IMR-90 (cell line): ENCODE data around the gene ROMO1. TPM values are rescaled to one million over a fixed set of nuclear protein-coding genes. Genes with fewer than 3 reads are reported as not detected.

Source experiments
- ATAC-seq: fragments of 200-7000 bp; cut with Tn5 transposase; 2 replicates; pipeline ENCODE4 v1.9.1; 2020; ENCODE audit warnings: low read depth, mild to moderate bottlenecking, moderate library complexity
- BruUV-seq: library from RNA; stranded (reverse); fragments of 400-500 nt; replicated peaks from 2 replicates; lab custom pipeline; 2021; lab: Mats Ljungman, UMichigan
- CTCF ChIA-PET: fragments of 300-600 bp; formaldehyde crosslinking; extraction: SDS; loops from one replicate; lab custom pipeline; 2021; ENCODE audit warnings: antibody characterized with exemption; lab: Yijun Ruan, JAX
- POLR2A ChIA-PET: fragments of 300-600 bp; sonication (Branson Sonifier 250); formaldehyde crosslinking; loops from one replicate; lab custom pipeline; 2022; ENCODE audit warnings: antibody characterized with exemption; ENCODE audit not compliant: unreplicated experiment; lab: Charles Lee
- DNase-seq: peaks from one replicate; pipeline ENCODE4 v3.0.0; 2013
- H2AFZ ChIP-seq: replicated peaks from 2 replicates; pipeline ENCODE3; 2013; ENCODE audit warnings: low read length, mild to moderate bottlenecking; ENCODE audit not compliant: poor library complexity
- H2AK5ac ChIP-seq: 2 replicates; pipeline ENCODE4 v1.6.1; 2013; ENCODE audit warnings: low read depth, low read length, inconsistent platforms
- H2AK9ac ChIP-seq: replicated peaks from 2 replicates; pipeline ENCODE3; 2013; ENCODE audit warnings: mild to moderate bottlenecking, low read depth, low read length, moderate library complexity; ENCODE audit not compliant: poor library complexity
- H2BK120ac ChIP-seq: 2 replicates; pipeline ENCODE4 v1.6.1; 2013; ENCODE audit warnings: low read depth, low read length, inconsistent platforms
- H2BK15ac ChIP-seq: 3 replicates; pipeline ENCODE4 v1.6.1; 2013; ENCODE audit warnings: low read depth, low read length, inconsistent platforms
- H2BK20ac ChIP-seq: 2 replicates; pipeline ENCODE4 v1.6.1; 2013; ENCODE audit warnings: low read depth, mild to moderate bottlenecking, inconsistent platforms, low read length, moderate library complexity
- H2BK5ac ChIP-seq: 2 replicates; pipeline ENCODE4 v1.6.1; 2013; ENCODE audit warnings: mild to moderate bottlenecking, low read depth, low read length, inconsistent platforms; ENCODE audit not compliant: poor library complexity, severe bottlenecking
- H3K14ac ChIP-seq: replicated peaks from 2 replicates; pipeline ENCODE4 v1.6.1; 2013; ENCODE audit warnings: low read depth, low read length, inconsistent platforms
- H3K18ac ChIP-seq: 2 replicates; pipeline ENCODE4 v1.6.1; 2013; ENCODE audit warnings: low read depth, low read length, control low read depth
- H3K23ac ChIP-seq: 2 replicates; pipeline ENCODE4 v1.6.1; 2013; ENCODE audit warnings: low read depth, low read length, inconsistent platforms
- H3K27ac ChIP-seq: 2 replicates; pipeline ENCODE4 v1.5.1; 2013; ENCODE audit warnings: mild to moderate bottlenecking, control low read depth, low read length; ENCODE audit not compliant: insufficient read depth
- H3K27me3 ChIP-seq: 2 replicates; pipeline ENCODE4 v1.6.1; 2013; ENCODE audit warnings: low read length; ENCODE audit not compliant: control insufficient read depth, insufficient read depth
- H3K36me3 ChIP-seq: 2 replicates; pipeline ENCODE4 v1.6.1; 2013; ENCODE audit warnings: low read length, mixed read lengths; ENCODE audit not compliant: control insufficient read depth, insufficient read depth
- H3K4ac ChIP-seq: 2 replicates; pipeline ENCODE4 v1.6.1; 2013; ENCODE audit warnings: low read depth, low read length, inconsistent platforms
- H3K4me1 ChIP-seq: 2 replicates; pipeline ENCODE4 v1.6.1; 2013; ENCODE audit warnings: low read length, mixed read lengths; ENCODE audit not compliant: control insufficient read depth, insufficient read depth
- H3K4me2 ChIP-seq: 2 replicates; pipeline ENCODE4 v1.6.1; 2013; ENCODE audit warnings: low read depth, mild to moderate bottlenecking, control low read depth, low read length, moderate library complexity
- H3K4me3 ChIP-seq: 2 replicates; pipeline ENCODE4 v1.5.1; 2013; ENCODE audit warnings: low read depth, mild to moderate bottlenecking, control low read depth, low read length, moderate library complexity; ENCODE audit not compliant: insufficient read depth
- H3K56ac ChIP-seq: 2 replicates; pipeline ENCODE4 v1.6.1; 2013; ENCODE audit warnings: low read length, inconsistent platforms; ENCODE audit not compliant: insufficient read depth; ENCODE audit errors: extremely low read depth
- H3K79me1 ChIP-seq, 2 experiments: 2 replicates each; pipeline ENCODE4 v1.6.1; 2013; ENCODE audit warnings: low read length in 2 of 2, inconsistent platforms in 1 of 2, low read depth in 1 of 2
- H3K9ac ChIP-seq: 2 replicates; pipeline ENCODE4 v1.6.1; 2013; ENCODE audit warnings: low read depth, low read length, control low read depth
- H3K9me1 ChIP-seq: 2 replicates; pipeline ENCODE4 v1.6.1; 2013; ENCODE audit warnings: low read length, inconsistent platforms; ENCODE audit not compliant: insufficient read depth
- H3K9me3 ChIP-seq: 2 replicates; pipeline ENCODE4 v1.6.1; 2013; ENCODE audit warnings: low read length; ENCODE audit not compliant: control insufficient read depth, insufficient read depth
- H4K20me1 ChIP-seq: 2 replicates; pipeline ENCODE4 v1.6.1; 2013; ENCODE audit warnings: low read length, inconsistent platforms; ENCODE audit not compliant: insufficient read depth
- H4K5ac ChIP-seq: 2 replicates; pipeline ENCODE4 v1.6.1; 2013; ENCODE audit warnings: mild to moderate bottlenecking, low read depth, low read length, control low read depth
- H4K8ac ChIP-seq, 2 experiments: 2 replicates each; pipeline ENCODE4 v1.6.1; 2013; ENCODE audit warnings: low read depth in 2 of 2, low read length in 2 of 2, control low read depth in 1 of 2, inconsistent platforms in 1 of 2
- H4K91ac ChIP-seq: 2 replicates; pipeline ENCODE4 v1.6.1; 2013; ENCODE audit warnings: low read depth, low read length, inconsistent platforms; ENCODE audit not compliant: insufficient read depth
- CEBPB ChIP-seq: IDR thresholded peaks from 2 replicates; pipeline ENCODE4 v1.6.1; 2012; ENCODE audit warnings: low read depth, low read length, improper control_type of control experiment
- CHD1 ChIP-seq: IDR thresholded peaks from 2 replicates; pipeline ENCODE4 v1.6.1; 2012; ENCODE audit warnings: low read depth, low read length, improper control_type of control experiment
- FOS ChIP-seq: fragments of 150-350 bp; IDR thresholded peaks from 2 replicates; pipeline ENCODE4 v1.6.1; 2016; ENCODE audit warnings: low read depth, low read length
- MAFK ChIP-seq: IDR thresholded peaks from 2 replicates; pipeline ENCODE4 v1.6.1; 2012; ENCODE audit warnings: low read depth, low read length, improper control_type of control experiment
- MAZ ChIP-seq: IDR thresholded peaks from 2 replicates; pipeline ENCODE4 v1.6.1; 2012; ENCODE audit warnings: low read depth, mild to moderate bottlenecking, low read length, improper control_type of control experiment, moderate library complexity, borderline replicate concordance
- MXI1 ChIP-seq: IDR thresholded peaks from 2 replicates; pipeline ENCODE4 v1.6.1; 2012; ENCODE audit warnings: low read depth, mild to moderate bottlenecking, low read length, moderate library complexity, borderline replicate concordance
- POLR2A ChIP-seq: IDR thresholded peaks from 2 replicates; pipeline ENCODE4 v1.6.1; 2012; ENCODE audit warnings: mild to moderate bottlenecking, low read depth, low read length
- RFX5 ChIP-seq: IDR thresholded peaks from 2 replicates; pipeline ENCODE4 v1.8.0; 2012; ENCODE audit warnings: low read depth, mild to moderate bottlenecking, low read length, moderate library complexity
- SMC3 ChIP-seq: fragments of 150-350 bp; IDR thresholded peaks from 2 replicates; pipeline ENCODE4 v1.6.1; 2016; ENCODE audit warnings: low read depth, mild to moderate bottlenecking, antibody characterized with exemption, low read length, moderate library complexity
- WGBS, 2 experiments: methylation state at CpG; one replicate each; pipeline versions ENCODE4 v1.1.5 to v1.1.7; 2013; ENCODE audit warnings: missing lambda C conversion rate in 2 of 2; ENCODE audit not compliant: insufficient read length in 1 of 2; ENCODE audit errors: extremely low coverage in 2 of 2; 5-methylcytosine and 5-hydroxymethylcytosine counted together
- dilution Hi-C: fragments of 300-500 bp; cut with HindIII; formaldehyde crosslinking; loops from one replicate; pipeline ENCODE4 v1.14.3; 2018; ENCODE audit warnings: low sequenced_read_pairs; ENCODE audit not compliant: unreplicated experiment
- in situ Hi-C: fragments of 300-500 bp; cut with MboI; formaldehyde crosslinking; loops from 3 replicates; pipeline ENCODE4 v1.14.3; 2019; ENCODE audit warnings: low sequenced_read_pairs, inconsistent platforms, mixed read lengths
- intact Hi-C: fragments of 100-400 bp; cut with micrococcal nuclease; formaldehyde crosslinking; loops from 2 replicates; pipeline ENCODE4 v1.10.0; 2022
- polyA plus RNA-seq, 3 experiments: library from polyadenylated mRNA; depleted of rRNA; stranded (reverse); fragments of >200 nt; gene quantifications; 2 replicates each; pipeline ENCODE4 v1.2.3, GENCODE V29; 2012; ENCODE audit warnings: low replicate concordance in 1 of 3
- total RNA-seq: library from RNA; depleted of rRNA; stranded (reverse); fragments of >200 nt; gene quantifications from 2 replicates; pipeline ENCODE4 v1.2.3, GENCODE V29; 2012
- TF ChIP-seq, protein P1 (sequence below): conservative IDR thresholded peaks from 2 replicates; pipeline ENCODE4 v1.5.1; 2012; ENCODE audit warnings: mild to moderate bottlenecking, low read depth, low read length, improper control_type of control experiment
- TF ChIP-seq, protein P2 (sequence below): fragments of 150-350 bp; IDR thresholded peaks from 2 replicates; pipeline ENCODE4 v1.6.1; 2016; ENCODE audit warnings: low read depth, mild to moderate bottlenecking, low read length, moderate library complexity, borderline replicate concordance
- TF ChIP-seq, protein P3 (sequence below): fragments of 150-350 bp; IDR thresholded peaks from 2 replicates; pipeline ENCODE4 v1.6.1; 2017; ENCODE audit warnings: mild to moderate bottlenecking, antibody characterized with exemption, low read length, low read depth

The ROMO1 gene
- total and polyA plus RNA-seq, 2 of the 4 experiments (the other 2 are of a cell fraction): 223 to 555 TPM

DNA sequence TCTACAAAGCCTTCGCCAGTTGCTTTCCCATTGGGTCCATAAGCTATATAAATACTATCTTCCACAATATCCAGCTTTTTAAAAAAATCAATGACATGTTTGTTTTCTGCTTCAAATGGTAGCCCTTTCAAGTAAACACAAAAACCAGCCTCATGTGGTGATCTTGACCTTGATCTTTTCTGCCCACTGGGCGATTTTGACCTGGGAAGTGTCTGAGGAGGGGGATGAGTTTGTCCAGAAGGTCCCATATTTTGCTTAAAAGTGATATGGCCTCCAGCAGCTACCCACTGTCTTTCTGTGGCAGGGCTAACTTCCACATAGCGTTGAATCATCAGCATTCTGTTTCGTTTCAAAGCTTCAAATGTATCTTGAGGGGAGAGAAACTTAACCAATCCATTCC is 45.3 kb upstream of the ROMO1 start:
- no peak for TF ChIP-seq FOS
- TF ChIP-seq POLR2A: no peak
- no peak for TF ChIP-seq MAZ
- TF ChIP-seq, protein P1, sequence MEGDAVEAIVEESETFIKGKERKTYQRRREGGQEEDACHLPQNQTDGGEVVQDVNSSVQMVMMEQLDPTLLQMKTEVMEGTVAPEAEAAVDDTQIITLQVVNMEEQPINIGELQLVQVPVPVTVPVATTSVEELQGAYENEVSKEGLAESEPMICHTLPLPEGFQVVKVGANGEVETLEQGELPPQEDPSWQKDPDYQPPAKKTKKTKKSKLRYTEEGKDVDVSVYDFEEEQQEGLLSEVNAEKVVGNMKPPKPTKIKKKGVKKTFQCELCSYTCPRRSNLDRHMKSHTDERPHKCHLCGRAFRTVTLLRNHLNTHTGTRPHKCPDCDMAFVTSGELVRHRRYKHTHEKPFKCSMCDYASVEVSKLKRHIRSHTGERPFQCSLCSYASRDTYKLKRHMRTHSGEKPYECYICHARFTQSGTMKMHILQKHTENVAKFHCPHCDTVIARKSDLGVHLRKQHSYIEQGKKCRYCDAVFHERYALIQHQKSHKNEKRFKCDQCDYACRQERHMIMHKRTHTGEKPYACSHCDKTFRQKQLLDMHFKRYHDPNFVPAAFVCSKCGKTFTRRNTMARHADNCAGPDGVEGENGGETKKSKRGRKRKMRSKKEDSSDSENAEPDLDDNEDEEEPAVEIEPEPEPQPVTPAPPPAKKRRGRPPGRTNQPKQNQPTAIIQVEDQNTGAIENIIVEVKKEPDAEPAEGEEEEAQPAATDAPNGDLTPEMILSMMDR: no peak
- no peak for TF ChIP-seq RFX5
- no peak for TF ChIP-seq CHD1
- TF ChIP-seq MAFK: no peak
- no peak for TF ChIP-seq SMC3
- TF ChIP-seq, protein P2, sequence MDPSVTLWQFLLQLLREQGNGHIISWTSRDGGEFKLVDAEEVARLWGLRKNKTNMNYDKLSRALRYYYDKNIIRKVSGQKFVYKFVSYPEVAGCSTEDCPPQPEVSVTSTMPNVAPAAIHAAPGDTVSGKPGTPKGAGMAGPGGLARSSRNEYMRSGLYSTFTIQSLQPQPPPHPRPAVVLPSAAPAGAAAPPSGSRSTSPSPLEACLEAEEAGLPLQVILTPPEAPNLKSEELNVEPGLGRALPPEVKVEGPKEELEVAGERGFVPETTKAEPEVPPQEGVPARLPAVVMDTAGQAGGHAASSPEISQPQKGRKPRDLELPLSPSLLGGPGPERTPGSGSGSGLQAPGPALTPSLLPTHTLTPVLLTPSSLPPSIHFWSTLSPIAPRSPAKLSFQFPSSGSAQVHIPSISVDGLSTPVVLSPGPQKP: no peak
- TF ChIP-seq, protein P3, sequence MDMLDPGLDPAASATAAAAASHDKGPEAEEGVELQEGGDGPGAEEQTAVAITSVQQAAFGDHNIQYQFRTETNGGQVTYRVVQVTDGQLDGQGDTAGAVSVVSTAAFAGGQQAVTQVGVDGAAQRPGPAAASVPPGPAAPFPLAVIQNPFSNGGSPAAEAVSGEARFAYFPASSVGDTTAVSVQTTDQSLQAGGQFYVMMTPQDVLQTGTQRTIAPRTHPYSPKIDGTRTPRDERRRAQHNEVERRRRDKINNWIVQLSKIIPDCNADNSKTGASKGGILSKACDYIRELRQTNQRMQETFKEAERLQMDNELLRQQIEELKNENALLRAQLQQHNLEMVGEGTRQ: no peak
- TF ChIP-seq MXI1: no peak
- no peak for TF ChIP-seq CEBPB
- Histone ChIP-seq H3K18ac (no peak overlapping the region), H3K4me3 (no peak overlapping the region), H3K9me3 (no peaks in the 10 kb centered on the region), H3K56ac (no peak overlapping the region), H2BK20ac (no peak overlapping the region), H3K14ac (no peak overlapping the region), H3K27ac (no peak overlapping the region), H3K9ac (no peak overlapping the region), H4K8ac (no peak overlapping the region), H2AFZ (no peak overlapping the region), H3K23ac (no peak overlapping the region), H3K4me2 (no peak overlapping the region), H2BK120ac (no peak overlapping the region), H3K27me3 (no peaks in the 10 kb centered on the region), H3K4ac (no peak overlapping the region), H3K9me1 (peaks cover 16% of the 10 kb centered on the region), H3K79me1 (peaks cover 25 to 69% of the 10 kb centered on the region in 2 experiments), H4K5ac (no peak overlapping the region), H2AK5ac (no peak overlapping the region), H4K91ac (no peak overlapping the region), H2AK9ac (no peak overlapping the region), H2BK5ac (no peak overlapping the region), H3K4me1 (peaks cover 9% of the 10 kb centered on the region), H3K36me3 (peaks cover 23% of the 10 kb centered on the region), H2BK15ac (no peak overlapping the region), H4K20me1 (peaks cover 91% of the 10 kb centered on the region)
- 100% methylated on average over 1 of the region's 4 CpGs; no CpG with 5 or more reads in 1 of the 2 experiments for WGBS, 2 experiments
- dilution Hi-C loops (no loop called here), intact Hi-C loops (no loop called here), in situ Hi-C loops (no loop called here)
- ATAC-seq: no peak
- no peak for DNase-seq
- ChIA-PET POLR2A (no interaction called here), CTCF (no interaction called here)
- BruUV-seq: TSS peak; percentile 35
